Measurements from ENCODE around the gene HGFAC.

GRCh38 chr4:3443750-3444309 lies 2.1 kb downstream of the HGFAC start:
- no peak for TF ChIP-seq ATF2 (CRISPR knock-in tag; IDR thresholded peaks at IDR 0.05; ENCODE audit: borderline replicate concordance, low read depth)
- no peak for TF ChIP-seq E2F1 (CRISPR knock-in tag; IDR thresholded peaks at IDR 0.05)
- no peak for TF ChIP-seq FOXP4 (CRISPR knock-in tag; IDR thresholded peaks at IDR 0.05)
- TF ChIP-seq, protein P1, sequence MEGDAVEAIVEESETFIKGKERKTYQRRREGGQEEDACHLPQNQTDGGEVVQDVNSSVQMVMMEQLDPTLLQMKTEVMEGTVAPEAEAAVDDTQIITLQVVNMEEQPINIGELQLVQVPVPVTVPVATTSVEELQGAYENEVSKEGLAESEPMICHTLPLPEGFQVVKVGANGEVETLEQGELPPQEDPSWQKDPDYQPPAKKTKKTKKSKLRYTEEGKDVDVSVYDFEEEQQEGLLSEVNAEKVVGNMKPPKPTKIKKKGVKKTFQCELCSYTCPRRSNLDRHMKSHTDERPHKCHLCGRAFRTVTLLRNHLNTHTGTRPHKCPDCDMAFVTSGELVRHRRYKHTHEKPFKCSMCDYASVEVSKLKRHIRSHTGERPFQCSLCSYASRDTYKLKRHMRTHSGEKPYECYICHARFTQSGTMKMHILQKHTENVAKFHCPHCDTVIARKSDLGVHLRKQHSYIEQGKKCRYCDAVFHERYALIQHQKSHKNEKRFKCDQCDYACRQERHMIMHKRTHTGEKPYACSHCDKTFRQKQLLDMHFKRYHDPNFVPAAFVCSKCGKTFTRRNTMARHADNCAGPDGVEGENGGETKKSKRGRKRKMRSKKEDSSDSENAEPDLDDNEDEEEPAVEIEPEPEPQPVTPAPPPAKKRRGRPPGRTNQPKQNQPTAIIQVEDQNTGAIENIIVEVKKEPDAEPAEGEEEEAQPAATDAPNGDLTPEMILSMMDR (IDR thresholded peaks at IDR 0.05): no peak; the same call in 1 of the 2 replicates
- no peak for TF ChIP-seq CREM (CRISPR knock-in tag; IDR thresholded peaks at IDR 0.05)
- TF ChIP-seq FOXK1 (CRISPR knock-in tag; IDR thresholded peaks at IDR 0.05): no peak
- TF ChIP-seq, protein P2, sequence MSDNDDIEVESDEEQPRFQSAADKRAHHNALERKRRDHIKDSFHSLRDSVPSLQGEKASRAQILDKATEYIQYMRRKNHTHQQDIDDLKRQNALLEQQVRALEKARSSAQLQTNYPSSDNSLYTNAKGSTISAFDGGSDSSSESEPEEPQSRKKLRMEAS (CRISPR knock-in tag; IDR thresholded peaks at IDR 0.05): no peak
- no peak for TF ChIP-seq ETV6 (CRISPR knock-in tag; IDR thresholded peaks at IDR 0.05)
- TF ChIP-seq NR3C1 (CRISPR knock-in tag; conservative IDR thresholded peaks at IDR 0.05; ENCODE audit: low read depth): no peak
- no peak for TF ChIP-seq AFF4 (CRISPR knock-in tag; IDR thresholded peaks at IDR 0.05; ENCODE audit: borderline replicate concordance)

All from WTC11 (cell line).